SK-N-SH (cell line): ENCODE results near the gene ZNF407. TPM values are rescaled to one million over a fixed set of nuclear protein-coding genes. Genes with fewer than 3 reads are reported as not detected.

ENCODE experiments used
- CTCF ChIA-PET: fragments of 300-600, 350-600 bp; formaldehyde crosslinking; extraction: SDS; loops from one replicate; lab custom pipeline; 2021; lab: Yijun Ruan, JAX
- POLR2A ChIA-PET: fragments of 350-600 bp; sonication (Branson Sonifier 250); formaldehyde crosslinking; extraction: SDS; loops from one replicate; lab custom pipeline; 2020; ENCODE audit warnings: antibody characterized with exemption, inconsistent platforms; lab: Yijun Ruan, JAX
- DNase-seq: peaks from one replicate; pipeline ENCODE4 v3.0.0; 2012
- H2AFZ ChIP-seq: fragments of 200-600 bp; sonication (generic); 2 replicates; pipeline ENCODE4 v1.8.1; 2016; ENCODE audit warnings: antibody characterized with exemption, mild to moderate bottlenecking, low read depth
- H3F3A ChIP-seq: fragments of 200-600 bp; sonication (generic); replicated peaks from 2 replicates; pipeline ENCODE3; 2016; ENCODE audit warnings: antibody characterized with exemption, mild to moderate bottlenecking; ENCODE audit not compliant: insufficient read depth
- H3K27ac ChIP-seq, 2 experiments: fragments of 200-500 bp in 1 of 2; fragments of 200-600 bp in 1 of 2; sonication (Bioruptor generic) in 1 of 2; sonication (generic), shearing (Covaris generic) in 1 of 2; 2 replicates each; pipeline versions ENCODE4 v1.5.1 to v1.6.1; 2014 to 2016; ENCODE audit warnings: low read depth in 2 of 2, inconsistent platforms in 1 of 2, low read length in 1 of 2, mild to moderate bottlenecking in 1 of 2, mixed read lengths in 1 of 2
- H3K27me3 ChIP-seq: fragments of 200-600 bp; sonication (generic), shearing (Covaris generic); 2 replicates; pipeline ENCODE4 v1.6.1; 2016; ENCODE audit warnings: mixed run types; ENCODE audit not compliant: insufficient read depth
- H3K36me3 ChIP-seq, 2 experiments: fragments of 200-500 bp in 1 of 2; fragments of 200-600 bp in 1 of 2; sonication (Bioruptor generic) in 1 of 2; sonication (generic) in 1 of 2; replicated peaks in 1 of 2; 2 replicates each; pipeline versions ENCODE3 to v1.5.1; 2014 to 2016; ENCODE audit warnings: low read length in 1 of 2, mild to moderate bottlenecking in 1 of 2; ENCODE audit not compliant: insufficient read depth in 2 of 2, control insufficient read depth in 1 of 2
- H3K4me1 ChIP-seq, 2 experiments: fragments of 200-500 bp in 1 of 2; fragments of 200-600 bp in 1 of 2; sonication (Bioruptor generic) in 1 of 2; sonication (generic), shearing (Covaris generic) in 1 of 2; 2 replicates each; pipeline versions ENCODE4 v1.5.1 to v1.6.1; 2014 to 2016; ENCODE audit warnings: low read depth in 1 of 2, low read length in 1 of 2, mixed run types in 1 of 2; ENCODE audit not compliant: insufficient read depth in 2 of 2, control insufficient read depth in 1 of 2
- H3K4me2 ChIP-seq: fragments of 200-600 bp; sonication (generic), shearing (Covaris generic); 2 replicates; pipeline ENCODE4 v1.6.1; 2017; ENCODE audit warnings: mixed run types
- H3K4me3 ChIP-seq, 2 experiments: fragments of 200-500 bp in 1 of 2; fragments of 200-600 bp in 1 of 2; sonication (Bioruptor generic) in 1 of 2; sonication (generic), shearing (Covaris generic) in 1 of 2; 2 replicates each; pipeline versions ENCODE4 v1.5.1 to v1.8.1; 2014 to 2016; ENCODE audit warnings: low read depth in 2 of 2, inconsistent platforms in 1 of 2, low read length in 1 of 2, mild to moderate bottlenecking in 1 of 2, mixed read lengths in 1 of 2, moderate library complexity in 1 of 2
- H3K79me2 ChIP-seq: fragments of 200-600 bp; sonication (generic); 2 replicates; pipeline ENCODE4 v1.8.1; 2017; ENCODE audit warnings: mild to moderate bottlenecking; ENCODE audit not compliant: insufficient read depth
- H3K9ac ChIP-seq: fragments of 200-600 bp; sonication (generic); 2 replicates; pipeline ENCODE4 v1.6.1; 2017; ENCODE audit warnings: mixed run types
- H3K9me2 ChIP-seq: fragments of 200-600 bp; sonication (generic); 2 replicates; pipeline ENCODE4 v1.6.1; 2017; ENCODE audit warnings: mixed run types
- H3K9me3 ChIP-seq: fragments of 200-600 bp; sonication (generic); 2 replicates; pipeline ENCODE4 v1.6.1; 2017; ENCODE audit warnings: mixed run types, mild to moderate bottlenecking, moderate library complexity
- H4K20me1 ChIP-seq: fragments of 200-600 bp; sonication (generic); 2 replicates; pipeline ENCODE4 v1.6.1; 2017; ENCODE audit warnings: mild to moderate bottlenecking, mixed run types; ENCODE audit not compliant: insufficient read depth
- CHD2 ChIP-seq: fragments of 150-350 bp; IDR thresholded peaks from 2 replicates; pipeline ENCODE4 v1.6.1; 2018; ENCODE audit warnings: low read length; ENCODE audit not compliant: partially characterized antibody
- ELF1 ChIP-seq: IDR thresholded peaks from 2 replicates; pipeline ENCODE4 v1.4.0; 2012
- FOSL2 ChIP-seq: IDR thresholded peaks from 2 replicates; pipeline ENCODE4 v1.4.0; 2012; ENCODE audit warnings: low read depth, mild to moderate bottlenecking, moderate library complexity, borderline replicate concordance
- FOXM1 ChIP-seq: IDR thresholded peaks from 2 replicates; pipeline ENCODE4 v1.4.0; 2012; ENCODE audit warnings: low read depth, mild to moderate bottlenecking
- GABPA ChIP-seq: IDR thresholded peaks from 2 replicates; pipeline ENCODE4 v1.4.0; 2012; ENCODE audit warnings: low read depth, mild to moderate bottlenecking
- GATA2 ChIP-seq: sonication (generic); formaldehyde crosslinking; IDR thresholded peaks from 2 replicates; pipeline ENCODE4 v1.5.0; 2020; ENCODE audit warnings: mild to moderate bottlenecking, missing genetic modification reagents
- MEF2A ChIP-seq: IDR thresholded peaks from 2 replicates; pipeline ENCODE4 v1.4.0; 2012; ENCODE audit warnings: low read depth, borderline replicate concordance
- MXI1 ChIP-seq: IDR thresholded peaks from 2 replicates; pipeline ENCODE4 v1.6.1; 2012; ENCODE audit warnings: mild to moderate bottlenecking, low read depth, low read length, improper control_type of control experiment
- NFIC ChIP-seq: IDR thresholded peaks from 2 replicates; pipeline ENCODE4 v1.4.0; 2012; ENCODE audit warnings: borderline replicate concordance
- RAD21 ChIP-seq: IDR thresholded peaks from 2 replicates; pipeline ENCODE4 v1.6.1; 2012; ENCODE audit warnings: mild to moderate bottlenecking, low read length
- RCOR1 ChIP-seq: fragments of 150-350 bp; IDR thresholded peaks from 2 replicates; pipeline ENCODE4 v1.6.1; 2017; ENCODE audit warnings: antibody characterized with exemption, low read length
- RFX5 ChIP-seq: IDR thresholded peaks from 2 replicates; pipeline ENCODE4 v1.6.1; 2012; ENCODE audit warnings: mild to moderate bottlenecking, improper control_type of control experiment, low read length
- RXRA ChIP-seq: IDR thresholded peaks from 2 replicates; pipeline ENCODE4 v1.4.0; 2012; ENCODE audit warnings: low read depth, mild to moderate bottlenecking, borderline replicate concordance
- SMC3 ChIP-seq: IDR thresholded peaks from 2 replicates; pipeline ENCODE4 v1.6.1; 2012; ENCODE audit warnings: low read depth, low read length, improper control_type of control experiment
- TCF12 ChIP-seq: IDR thresholded peaks from 2 replicates; pipeline ENCODE4 v1.4.0; 2012
- TEAD4 ChIP-seq: IDR thresholded peaks from 2 replicates; pipeline ENCODE4 v1.4.0; 2012; ENCODE audit warnings: mild to moderate bottlenecking, borderline replicate concordance; ENCODE audit not compliant: insufficient read depth
- YY1 ChIP-seq: IDR thresholded peaks from 2 replicates; pipeline ENCODE4 v1.4.0; 2012; ENCODE audit warnings: low read depth, mild to moderate bottlenecking
- WGBS: methylation state at CpG from one replicate; pipeline ENCODE4 v1.1.6; 2017; ENCODE audit warnings: low lambda C conversion rate; 5-methylcytosine and 5-hydroxymethylcytosine counted together
- polyA plus RNA-seq, 3 experiments: library from polyadenylated mRNA; depleted of rRNA; stranded (reverse); fragments of >200 nt; gene quantifications; 2 replicates each; pipeline ENCODE4 v1.2.3, GENCODE V29; 2012
- TF ChIP-seq, protein P1 (sequence below): IDR thresholded peaks from 2 replicates; pipeline ENCODE4 v1.4.0; 2012; ENCODE audit warnings: low read depth
- TF ChIP-seq, protein P2 (sequence below): fragments of 150-350 bp; IDR thresholded peaks from 2 replicates; pipeline ENCODE4 v1.6.1; 2016; ENCODE audit warnings: mild to moderate bottlenecking, low read depth, low read length
- TF ChIP-seq, protein P3 (sequence below): IDR thresholded peaks from 2 replicates; pipeline ENCODE4 v1.4.0; 2012; ENCODE audit warnings: low read depth, borderline replicate concordance

Gene ZNF407
- polyA plus RNA-seq, 1 of the 3 experiments (the other 2 are of a cell fraction): 2.6 TPM

DNA sequence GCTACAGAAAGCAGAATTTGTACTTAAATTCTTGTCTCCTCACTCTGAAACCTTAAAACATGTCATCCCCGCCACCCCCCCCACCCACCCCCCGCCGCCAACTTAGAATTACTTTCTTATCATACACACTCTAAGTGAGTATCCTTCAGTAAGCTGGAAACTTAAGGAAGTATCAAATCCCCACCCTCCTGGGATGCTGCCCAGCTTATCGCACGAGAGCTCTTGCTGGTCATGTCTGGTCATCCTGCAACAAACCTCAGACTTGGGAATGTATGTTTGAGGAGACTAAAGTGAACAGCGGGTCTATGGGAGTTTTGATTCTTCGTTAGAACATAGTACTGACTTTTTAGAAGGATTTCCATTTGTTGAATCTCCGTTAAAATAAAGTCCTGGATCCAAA, 408.0 kb downstream of the ZNF407 start:
- ChIA-PET CTCF (interaction anchor here (1.4 to 1.7 kb wide), 2 partner anchors 8 to 19 kb away, joined by 3 to 4 read pairs; no protein-coding TSS in a partner anchor), POLR2A (no interaction called here)
- H3K27ac ChIP-seq: no peak overlapping the region
- no peaks in the 10 kb centered on the region for H3F3A ChIP-seq
- H4K20me1 ChIP-seq: no peaks in the 10 kb centered on the region
- 90% methylated on average over 8 of the region's 8 CpGs for WGBS
- no peaks in the 10 kb centered on the region for H3K79me2 ChIP-seq
- TF ChIP-seq, protein P1, sequence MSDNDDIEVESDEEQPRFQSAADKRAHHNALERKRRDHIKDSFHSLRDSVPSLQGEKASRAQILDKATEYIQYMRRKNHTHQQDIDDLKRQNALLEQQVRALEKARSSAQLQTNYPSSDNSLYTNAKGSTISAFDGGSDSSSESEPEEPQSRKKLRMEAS: no peak
- TF ChIP-seq YY1 (no peak), GATA2 (CRISPR knock-in tag) (no peak), SMC3 (no peak), GABPA (no peak), TCF12 (no peak), FOSL2 (no peak), TEAD4 (no peak), MXI1 (no peak), RCOR1 (no peak), MEF2A (no peak)
- TF ChIP-seq, protein P2, sequence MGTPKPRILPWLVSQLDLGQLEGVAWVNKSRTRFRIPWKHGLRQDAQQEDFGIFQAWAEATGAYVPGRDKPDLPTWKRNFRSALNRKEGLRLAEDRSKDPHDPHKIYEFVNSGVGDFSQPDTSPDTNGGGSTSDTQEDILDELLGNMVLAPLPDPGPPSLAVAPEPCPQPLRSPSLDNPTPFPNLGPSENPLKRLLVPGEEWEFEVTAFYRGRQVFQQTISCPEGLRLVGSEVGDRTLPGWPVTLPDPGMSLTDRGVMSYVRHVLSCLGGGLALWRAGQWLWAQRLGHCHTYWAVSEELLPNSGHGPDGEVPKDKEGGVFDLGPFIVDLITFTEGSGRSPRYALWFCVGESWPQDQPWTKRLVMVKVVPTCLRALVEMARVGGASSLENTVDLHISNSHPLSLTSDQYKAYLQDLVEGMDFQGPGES: no peak
- TF ChIP-seq, protein P3, sequence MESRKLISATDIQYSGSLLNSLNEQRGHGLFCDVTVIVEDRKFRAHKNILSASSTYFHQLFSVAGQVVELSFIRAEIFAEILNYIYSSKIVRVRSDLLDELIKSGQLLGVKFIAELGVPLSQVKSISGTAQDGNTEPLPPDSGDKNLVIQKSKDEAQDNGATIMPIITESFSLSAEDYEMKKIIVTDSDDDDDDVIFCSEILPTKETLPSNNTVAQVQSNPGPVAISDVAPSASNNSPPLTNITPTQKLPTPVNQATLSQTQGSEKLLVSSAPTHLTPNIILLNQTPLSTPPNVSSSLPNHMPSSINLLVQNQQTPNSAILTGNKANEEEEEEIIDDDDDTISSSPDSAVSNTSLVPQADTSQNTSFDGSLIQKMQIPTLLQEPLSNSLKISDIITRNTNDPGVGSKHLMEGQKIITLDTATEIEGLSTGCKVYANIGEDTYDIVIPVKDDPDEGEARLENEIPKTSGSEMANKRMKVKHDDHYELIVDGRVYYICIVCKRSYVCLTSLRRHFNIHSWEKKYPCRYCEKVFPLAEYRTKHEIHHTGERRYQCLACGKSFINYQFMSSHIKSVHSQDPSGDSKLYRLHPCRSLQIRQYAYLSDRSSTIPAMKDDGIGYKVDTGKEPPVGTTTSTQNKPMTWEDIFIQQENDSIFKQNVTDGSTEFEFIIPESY: no peak
- no peaks in the 10 kb centered on the region for H3K36me3 ChIP-seq
- H3K9ac ChIP-seq: no peak overlapping the region
- DNase-seq: no peak
- H2AFZ ChIP-seq: no peak overlapping the region
- no peak overlapping the region for H3K4me2 ChIP-seq
- no peak overlapping the region for H3K4me3 ChIP-seq
- no peaks in the 10 kb centered on the region for H3K9me3 ChIP-seq
- no peaks in the 10 kb centered on the region for H3K9me2 ChIP-seq
- H3K27me3 ChIP-seq: no peaks in the 10 kb centered on the region
- H3K4me1 ChIP-seq: peaks cover 0 to 5% of the 10 kb centered on the region in 2 experiments; a peak in 2 of 4 replicates

DNA sequence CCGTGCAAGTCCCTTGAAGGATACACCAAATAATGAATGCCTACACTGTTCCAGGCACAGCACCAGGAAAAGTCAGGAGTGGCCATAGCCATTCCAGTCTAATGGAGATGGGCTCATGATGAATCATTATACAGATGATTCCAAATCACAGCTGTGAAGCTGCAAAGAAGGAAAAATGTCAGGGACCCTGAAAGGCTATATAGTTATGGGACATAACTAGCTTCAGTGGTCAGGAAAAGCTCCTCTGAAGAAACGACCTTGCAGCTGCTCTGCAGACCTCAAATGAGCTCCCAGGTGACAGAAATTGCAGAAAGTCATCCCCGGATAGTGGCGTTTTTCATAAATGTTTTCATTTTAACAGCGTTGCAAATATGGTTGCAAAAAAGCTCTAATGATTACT, 410.5 kb downstream of the ZNF407 start:
- no peaks in the 10 kb centered on the region for H3K27me3 ChIP-seq
- H4K20me1 ChIP-seq: no peaks in the 10 kb centered on the region
- H3K9me2 ChIP-seq: no peaks in the 10 kb centered on the region
- H3K79me2 ChIP-seq: no peaks in the 10 kb centered on the region
- ChIA-PET POLR2A (no interaction called here), CTCF (no interaction called here)
- peaks cover 0 to 5% of the 10 kb centered on the region in 2 experiments; a peak in 2 of 4 replicates for H3K4me1 ChIP-seq
- H3K4me2 ChIP-seq: no peak overlapping the region
- no peak for DNase-seq
- WGBS: 79% methylated on average over 5 of the region's 5 CpGs
- no peak overlapping the region for H2AFZ ChIP-seq
- H3K27ac ChIP-seq: no peak overlapping the region
- H3F3A ChIP-seq: no peaks in the 10 kb centered on the region
- no peak overlapping the region for H3K9ac ChIP-seq
- no peaks in the 10 kb centered on the region for H3K9me3 ChIP-seq
- no peak overlapping the region for H3K4me3 ChIP-seq
- TF ChIP-seq ELF1 (no peak), RCOR1 (no peak), TEAD4 (no peak), GABPA (no peak), YY1 (no peak), NFIC (no peak), FOXM1 (no peak), RAD21 (no peak), CHD2 (no peak), TCF12 (no peak), RXRA (no peak), MXI1 (no peak), RFX5 (no peak)
- TF ChIP-seq, protein P1: no peak
- H3K36me3 ChIP-seq: no peaks in the 10 kb centered on the region
